GM10847 (cell line): ENCODE data around the gene MYBPHL.

Experiments
- POLR2A ChIP-seq: IDR thresholded peaks from 2 replicates; pipeline ENCODE4 v1.6.1; 2011; ENCODE audit not compliant: insufficient read length; ENCODE audit errors: extremely low read depth

MYBPHL gene

DNA sequence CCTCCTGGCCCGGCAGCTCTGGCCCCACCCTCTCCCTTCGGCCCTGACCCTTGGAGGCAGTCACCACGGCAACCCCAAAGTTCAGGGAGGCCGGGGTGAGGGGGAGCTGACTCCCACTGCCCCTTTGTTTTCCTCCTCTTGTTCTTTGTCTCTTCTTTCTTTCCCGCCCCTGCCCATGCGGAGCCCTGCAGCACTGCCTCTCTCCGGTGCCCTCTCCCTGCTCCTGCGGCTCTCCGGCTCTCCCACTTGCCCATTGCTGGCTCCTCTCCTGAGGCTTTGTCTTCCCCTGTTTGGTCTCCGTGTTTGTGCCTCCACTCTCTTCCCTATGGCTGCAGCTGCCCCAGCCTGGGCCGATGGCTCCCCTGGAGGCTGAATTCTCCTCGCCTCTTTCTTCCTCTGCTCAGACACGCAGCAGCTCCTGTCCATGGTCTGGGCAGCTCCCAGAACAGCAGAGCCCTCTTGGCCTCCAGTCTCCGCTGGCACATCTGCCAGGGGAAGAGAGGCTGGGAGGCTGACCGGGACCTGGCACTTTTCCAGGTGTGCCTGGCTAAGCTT is 51.6 kb downstream of the MYBPHL start:
- no peak for TF ChIP-seq POLR2A

DNA sequence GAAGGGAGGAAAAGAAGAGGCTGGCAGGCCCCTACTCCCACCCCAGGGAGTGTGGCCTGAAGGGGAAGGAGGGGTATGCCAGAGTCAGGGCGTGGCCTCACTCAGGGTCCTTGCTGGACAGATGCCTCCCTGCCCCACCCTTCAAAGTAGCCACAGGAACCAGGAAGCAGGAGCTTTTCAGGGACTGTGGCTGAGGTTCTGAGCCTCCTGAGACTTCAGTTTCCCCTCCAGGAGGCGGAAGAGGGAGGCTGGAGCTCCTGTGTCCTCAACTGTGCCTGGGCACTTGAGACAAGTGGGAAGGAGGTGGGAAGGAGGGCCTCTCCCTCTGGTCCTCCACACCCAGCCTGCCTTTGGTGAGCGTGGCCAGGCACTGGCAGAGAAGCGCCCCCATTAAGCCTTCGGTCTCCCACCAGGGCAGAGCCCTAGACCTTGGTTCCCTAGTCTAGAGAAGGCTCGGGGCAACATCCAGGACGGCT is 52.2 kb downstream of the MYBPHL start:
- TF ChIP-seq POLR2A, result no peak

GRCh38 chr1:109253803-109254620 is 52.8 kb downstream of the MYBPHL start:
- no peak for TF ChIP-seq POLR2A

- TF ChIP-seq POLR2A, result no peak
Measured at GRCh38 chr1:109252893-109253802, 53.7 kb downstream of the MYBPHL start.

- TF ChIP-seq POLR2A, result no peak
Measured at GRCh38 chr1:109252167-109252892, 54.5 kb downstream of the MYBPHL start.

GRCh38 chr1:109251277-109252166 is 55.3 kb downstream of the MYBPHL start:
- TF ChIP-seq POLR2A, result no peak

GRCh38 chr1:109250454-109251276 is 56.1 kb downstream of the MYBPHL start:
- no peak for TF ChIP-seq POLR2A

DNA sequence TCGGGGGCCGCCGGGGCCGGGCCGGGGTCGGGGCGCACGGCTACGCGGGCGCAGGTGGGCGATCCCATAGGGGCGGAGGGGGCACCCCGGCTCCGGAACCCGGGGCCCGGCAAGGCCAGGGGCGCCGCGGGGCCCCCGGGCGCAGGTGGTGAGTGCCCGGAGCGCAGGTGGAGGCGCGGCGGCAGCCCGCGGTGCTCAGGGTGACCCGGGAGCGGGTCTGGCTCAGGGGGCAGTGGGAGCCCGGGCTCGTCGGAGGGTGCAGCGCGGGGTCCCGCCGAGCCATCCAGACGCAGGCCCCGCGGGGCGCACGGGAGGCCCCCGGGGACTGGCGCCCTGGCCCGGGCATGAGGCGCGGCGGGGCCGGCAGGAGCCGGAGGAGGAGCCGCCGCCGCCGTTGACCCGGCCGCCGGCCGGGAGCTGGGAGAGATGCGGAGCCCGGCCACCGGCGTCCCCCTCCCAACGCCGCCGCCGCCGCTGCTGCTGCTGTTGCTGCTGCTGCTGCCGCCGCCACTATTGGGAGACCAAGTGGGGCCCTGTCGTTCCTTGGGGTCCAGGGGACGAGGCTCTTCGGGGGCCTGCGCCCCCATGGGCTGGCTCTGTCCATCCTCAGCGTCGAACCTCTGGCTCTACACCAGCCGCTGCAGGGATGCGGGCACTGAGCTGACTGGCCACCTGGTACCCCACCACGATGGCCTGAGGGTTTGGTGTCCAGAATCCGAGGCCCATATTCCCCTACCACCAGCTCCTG is 57.0 kb downstream of the MYBPHL start:
- TF ChIP-seq POLR2A, result no peak

- no peak for TF ChIP-seq POLR2A
Measured at GRCh38 chr1:109248797-109249629, 57.8 kb downstream of the MYBPHL start, which contains the start of gene CELSR2. Gene CELSR2 (plus strand): TSS chr1:109249539. CDS start chr1:109250080, 541 bp downstream.

- no peak for TF ChIP-seq POLR2A
Measured at GRCh38 chr1:109248444-109248796, 58.4 kb downstream of the MYBPHL start.

DNA sequence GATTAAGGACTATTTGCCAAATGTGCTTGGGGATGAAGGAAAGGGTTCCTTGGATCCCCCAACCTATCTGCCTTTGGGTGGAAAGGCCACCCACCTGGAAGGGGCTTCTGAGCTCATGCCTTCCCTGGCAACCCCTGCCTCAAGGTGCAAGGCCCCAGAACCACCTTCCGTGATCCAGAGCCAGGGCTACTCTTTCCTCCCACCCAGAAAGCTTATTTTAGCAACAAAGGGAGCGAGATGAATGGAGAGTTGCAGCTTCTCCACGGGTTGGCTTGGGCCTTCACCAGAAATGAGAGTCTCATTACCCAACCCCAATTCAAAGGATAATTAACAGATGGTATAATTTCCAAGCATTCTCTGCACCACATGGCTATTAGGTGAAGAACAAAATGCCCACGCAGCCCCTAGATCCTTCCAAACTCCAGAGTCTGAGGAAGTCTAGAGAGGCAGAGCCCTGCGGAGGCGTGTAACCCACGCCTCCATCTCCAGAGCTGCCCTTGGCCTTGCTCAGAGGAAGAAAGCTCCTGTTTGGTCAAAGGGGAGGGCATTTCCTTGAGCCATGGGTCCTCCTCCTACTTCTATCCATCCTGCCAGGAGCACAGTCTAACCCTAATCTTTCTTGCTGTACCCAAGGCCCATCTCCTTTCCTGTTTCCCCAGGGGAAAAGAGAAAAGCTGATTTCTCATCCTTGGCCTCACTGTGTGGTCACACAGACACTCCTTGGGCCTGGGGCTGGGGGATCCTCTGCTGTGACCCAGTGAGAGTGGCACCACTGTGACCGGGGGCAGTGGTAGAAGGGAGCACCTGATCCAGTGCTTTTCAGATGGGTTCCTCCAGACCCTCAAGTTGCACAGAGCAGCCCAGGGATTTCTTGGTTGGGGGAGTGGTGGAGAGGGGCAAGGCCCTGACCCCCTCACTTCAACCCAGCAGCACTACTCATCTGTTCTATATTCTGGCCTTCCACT is 59.1 kb downstream of the MYBPHL start:
- TF ChIP-seq POLR2A, result no peak

DNA sequence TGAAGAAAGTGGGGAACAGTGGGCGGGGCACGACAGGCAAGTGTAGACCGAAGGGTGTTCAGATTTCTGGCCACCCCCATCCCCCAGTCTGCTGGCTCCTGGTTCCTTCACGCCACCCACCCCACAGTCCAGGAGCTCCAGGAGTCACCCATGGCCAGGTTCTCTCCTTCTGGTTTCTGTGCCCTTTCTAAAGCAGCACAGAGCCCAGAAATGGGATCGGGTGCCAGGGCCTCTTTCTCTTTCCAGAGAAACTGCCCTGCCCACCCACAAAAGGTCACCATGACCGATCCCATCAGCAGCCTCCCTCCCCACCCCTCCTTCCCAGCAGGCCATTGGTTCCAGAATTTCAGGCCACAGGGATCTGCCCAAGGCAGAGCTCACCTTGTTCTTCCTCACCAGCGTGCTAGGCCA is 60.7 kb downstream of the MYBPHL start:
- no peak for TF ChIP-seq POLR2A
